SK-N-DZ (cell line): ENCODE data around the gene IWS1. TPM values are rescaled to one million over a fixed set of nuclear protein-coding genes. Genes with fewer than 3 reads are reported as not detected.
"Not testable (repeated sequence)": the region's sequence is repeated elsewhere in the genome, so short reads cannot be mapped to it uniquely, and the experiment has no call there.

Source experiments
- DNase-seq: peaks from one replicate; pipeline ENCODE4 v3.0.0-alpha.2; 2015; ENCODE audit warnings: low spot score
- polyA plus RNA-seq, 2 experiments: library from polyadenylated mRNA; depleted of rRNA; stranded (reverse); fragments of >200 nt; gene quantifications; 2 replicates each; pipeline ENCODE4 v1.2.3, GENCODE V29; 2014

IWS1 gene
- polyA plus RNA-seq (2014; cell fraction: cytosol; rRNA removed), result 49.2 and 57.8 TPM in 2 replicates
- polyA plus RNA-seq (2014; cell fraction: nucleus; rRNA removed), result 26.0 and 66.0 TPM in 2 replicates

DNA sequence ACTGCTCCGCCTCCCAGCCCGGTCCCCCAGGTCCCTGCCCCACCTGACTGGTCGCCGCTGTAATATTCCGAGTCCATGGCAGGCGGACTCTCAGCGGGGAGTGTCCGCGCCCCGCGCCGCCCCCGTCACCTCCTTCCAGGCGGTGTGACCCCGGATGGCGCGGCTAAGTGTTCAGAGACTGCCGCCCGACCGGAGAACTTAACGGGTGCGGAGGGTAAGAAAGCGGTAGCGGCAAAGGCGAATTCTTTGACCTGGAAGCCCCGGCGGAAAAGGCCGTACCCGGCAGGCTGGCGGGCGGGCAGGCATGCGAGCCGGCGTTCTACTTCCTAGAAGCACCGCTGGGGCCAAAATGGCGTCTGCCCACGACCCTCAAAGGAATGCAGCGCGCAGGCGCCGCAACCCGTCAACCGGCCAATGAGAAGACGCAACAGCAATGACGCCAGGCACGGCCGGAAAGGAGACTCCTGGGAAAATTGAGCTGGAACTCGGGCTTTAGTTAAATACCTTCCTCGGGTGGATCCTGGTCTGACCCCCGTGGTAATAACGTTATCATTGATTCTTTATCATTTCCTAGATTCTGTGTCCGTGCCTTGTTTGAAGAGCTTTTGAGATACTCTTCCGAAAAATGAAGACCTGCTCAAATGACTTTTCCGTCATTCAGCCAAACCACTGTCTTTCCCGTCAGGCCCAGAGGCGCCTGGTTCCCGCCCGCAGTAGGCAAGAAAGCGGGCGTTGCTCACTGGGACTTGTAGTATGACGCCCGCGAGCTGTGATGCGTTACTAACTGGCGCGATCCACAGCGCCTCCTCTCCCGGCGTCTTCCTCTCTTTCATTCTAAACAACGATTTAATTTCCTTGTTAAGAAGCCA, at the start of gene IWS1:
Gene IWS1 (minus strand): TSS at position 358 of the 869 bp plus-strand sequence. CDS start 281 bp downstream, at position 77.
- DNase-seq, result peak; percentile 97

DNA sequence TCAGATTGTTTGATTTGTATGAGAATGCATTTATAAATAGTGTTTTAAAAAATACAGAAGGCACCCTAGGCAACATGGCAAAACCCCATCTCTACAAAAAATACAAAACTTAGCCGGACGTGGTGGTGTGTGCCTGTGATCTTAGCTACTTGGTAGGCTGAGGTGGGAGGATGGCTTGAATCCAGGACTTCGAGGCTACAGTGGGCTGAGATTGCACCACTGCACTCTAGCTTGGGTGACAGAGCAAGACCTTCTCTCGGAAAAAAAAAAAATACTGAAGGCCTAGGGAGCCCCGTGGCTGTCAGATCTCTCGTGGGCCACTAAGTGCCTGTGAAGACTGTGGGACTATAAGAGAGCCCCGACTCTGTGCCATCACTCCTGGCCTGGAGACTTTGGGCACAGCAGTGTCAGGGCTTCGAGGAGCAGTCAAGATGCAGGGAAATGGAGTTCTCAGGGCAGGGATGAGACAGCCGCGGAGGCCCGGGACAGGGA, 49.7 kb upstream of the IWS1 start:
- no peak for DNase-seq

DNA sequence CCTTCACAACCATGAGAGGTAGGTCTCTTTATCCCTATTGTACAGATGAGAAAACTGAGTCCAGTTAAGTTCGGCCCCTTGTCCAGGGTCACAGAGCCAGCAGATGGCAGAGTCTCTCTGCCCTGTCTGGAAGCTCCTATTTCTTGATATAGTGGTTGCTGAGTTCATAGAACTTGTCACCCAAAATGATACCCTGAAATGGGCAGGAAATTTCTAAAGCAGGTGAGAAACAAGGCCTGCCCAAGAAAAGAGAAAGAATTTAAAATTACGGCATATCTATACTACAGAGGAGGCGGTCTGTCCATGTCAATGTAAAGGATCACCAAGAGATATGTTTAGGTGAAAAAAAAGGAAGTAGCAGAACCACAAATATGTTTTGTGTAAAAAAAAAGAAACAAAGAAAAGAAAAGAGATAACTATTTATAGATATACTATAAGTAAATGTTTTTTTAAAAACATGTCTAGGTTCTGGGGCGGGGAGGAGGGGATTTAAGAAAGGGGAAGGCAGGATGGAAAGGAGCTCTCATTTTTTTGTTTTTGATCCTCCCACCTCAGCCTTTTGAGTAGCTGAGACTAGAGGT, 49.0 kb upstream of the IWS1 start:
- DNase-seq, result no peak

DNA sequence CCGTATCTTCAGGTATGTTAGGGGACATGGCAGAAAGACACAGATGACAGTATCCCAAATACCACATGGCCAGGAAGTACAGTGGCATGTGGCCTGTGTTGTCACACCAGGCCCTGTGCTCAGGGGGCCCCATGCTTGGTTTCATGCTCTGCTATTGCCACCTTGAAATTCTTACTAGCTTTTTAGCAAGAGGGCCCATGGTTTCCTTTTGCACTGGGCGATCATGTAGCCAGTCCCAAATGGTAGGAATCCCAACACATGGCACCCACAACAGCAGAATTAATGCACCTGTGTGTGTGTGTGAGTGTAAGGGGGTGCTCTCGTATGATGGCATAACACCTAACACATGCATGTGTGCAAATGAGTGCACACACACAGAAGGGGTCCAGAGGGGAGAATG, 48.4 kb upstream of the IWS1 start:
- DNase-seq, result no peak

DNA sequence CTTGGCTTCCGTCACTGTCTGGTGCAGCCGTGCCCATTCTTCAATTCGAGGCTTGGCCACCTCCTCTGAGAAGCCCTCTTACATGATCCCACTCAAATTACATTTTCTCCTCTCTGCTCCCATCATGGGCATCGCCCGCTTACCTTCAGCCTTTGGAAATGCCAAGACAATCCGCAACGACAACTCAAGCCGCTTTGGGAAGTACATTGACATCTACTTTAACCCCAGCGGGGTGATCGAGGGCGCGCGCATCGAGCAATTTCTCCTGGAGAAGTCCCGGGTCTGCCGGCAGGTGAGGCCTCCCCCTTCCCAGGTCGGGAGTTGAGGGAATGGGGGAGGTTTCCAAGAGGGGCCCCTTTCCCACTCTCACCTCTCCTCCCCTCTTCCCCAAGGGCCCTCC, 47.5 kb upstream of the IWS1 start:
- DNase-seq, result no peak

DNA sequence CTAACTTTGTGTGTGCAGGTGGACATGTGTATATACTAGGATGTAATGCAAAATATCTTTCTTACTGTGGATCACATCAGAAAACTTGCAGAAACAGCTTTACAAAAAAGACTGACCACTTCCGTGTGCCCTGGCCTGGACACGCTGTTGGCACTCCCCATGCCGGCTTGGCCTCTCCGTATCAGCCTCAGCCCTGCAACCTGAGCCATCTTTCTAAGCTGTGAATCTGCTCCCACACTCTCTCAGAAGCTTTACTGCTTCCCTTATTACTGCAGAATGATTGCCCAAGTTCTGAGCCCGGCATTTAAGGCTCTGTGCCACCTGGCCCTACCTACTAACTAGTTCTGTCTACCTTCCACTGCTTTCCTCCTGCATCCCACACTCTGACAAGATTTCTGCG, 47.0 kb upstream of the IWS1 start:
- no peak for DNase-seq

DNA sequence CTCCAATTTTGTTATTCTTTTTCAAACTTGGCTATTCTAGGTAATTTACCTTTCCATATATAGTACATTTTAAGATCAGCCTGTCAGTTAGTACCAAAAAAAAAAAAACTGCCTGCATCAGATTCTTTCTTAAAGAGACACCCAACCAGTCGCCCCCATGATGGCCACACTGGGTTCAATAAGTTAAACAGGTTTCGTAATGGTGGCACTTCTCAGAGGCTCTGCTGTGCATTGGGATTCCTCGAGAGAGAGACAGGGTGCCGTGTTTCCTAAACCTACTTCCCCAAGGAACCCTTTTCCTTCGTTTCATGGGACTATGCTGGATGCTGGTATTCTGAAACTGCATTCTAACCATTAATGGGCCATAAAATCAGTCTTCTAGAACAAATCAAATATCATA, 46.6 kb upstream of the IWS1 start:
- no peak for DNase-seq

DNA sequence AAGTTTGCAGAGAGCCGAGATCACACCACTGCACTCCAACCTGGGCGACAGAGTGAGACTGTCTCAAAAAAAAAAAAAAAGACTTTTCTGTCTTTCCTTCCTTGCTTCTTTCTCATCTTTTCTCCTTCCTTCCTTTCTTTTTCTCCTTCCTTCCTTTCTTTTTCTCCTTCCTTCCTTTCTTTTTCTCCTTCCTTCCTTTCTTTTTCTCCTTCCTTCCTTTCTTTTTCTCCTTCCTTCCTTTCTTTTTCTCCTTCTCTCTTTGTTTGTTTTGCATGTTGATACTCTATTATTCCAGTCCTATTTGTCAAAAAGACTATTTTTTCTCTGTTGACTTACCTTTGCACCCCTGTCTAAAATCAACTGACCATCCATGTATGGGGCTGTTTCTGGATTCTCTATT, 46.1 kb upstream of the IWS1 start:
- not testable (repeated sequence) for DNase-seq

DNA sequence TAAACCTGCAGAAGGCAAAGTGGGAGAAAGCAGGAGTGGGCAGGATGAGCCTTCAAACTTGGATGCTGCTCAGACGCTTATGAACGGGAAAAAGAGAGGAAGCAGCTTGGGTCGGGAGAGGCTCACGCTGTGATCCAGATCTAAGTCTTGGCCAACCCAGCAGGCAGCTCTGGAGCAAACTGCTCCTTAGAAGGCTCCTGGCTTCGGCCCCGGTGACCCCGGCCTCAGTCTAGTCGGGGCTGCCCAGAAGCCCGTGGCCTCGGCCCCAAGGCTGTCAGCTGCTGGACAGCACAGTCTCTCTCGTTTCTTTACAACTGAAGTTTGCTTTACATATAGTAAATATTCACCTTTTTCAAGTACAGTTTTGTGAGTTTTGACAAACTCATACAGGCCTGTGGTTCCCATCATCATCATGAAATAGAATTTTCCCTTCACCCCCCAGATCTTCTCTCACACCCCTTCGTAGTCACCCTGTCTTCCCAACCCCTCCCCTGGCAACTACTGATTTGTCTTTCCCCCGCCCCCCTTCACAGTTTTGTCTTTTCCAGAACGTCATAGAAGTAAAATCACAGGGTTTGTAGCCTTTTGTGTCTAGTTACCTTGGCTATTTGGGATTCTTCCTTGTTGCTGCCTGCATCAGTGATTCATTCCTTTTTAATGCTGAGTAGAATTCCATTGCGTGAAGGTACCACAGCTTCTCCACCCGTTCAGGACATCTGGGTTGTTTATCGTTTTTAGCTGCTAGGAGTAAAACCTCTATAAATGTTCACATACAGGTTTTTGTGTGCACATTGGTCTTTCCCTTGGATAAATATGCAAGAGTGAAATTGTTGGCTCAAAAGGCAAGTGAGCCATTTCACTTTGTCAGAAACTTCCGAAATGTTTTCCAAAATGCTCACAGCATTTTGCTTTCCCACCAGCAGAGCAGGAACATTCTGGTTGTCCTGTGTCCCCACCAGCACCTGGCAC, 44.3 kb upstream of the IWS1 start:
- DNase-seq, result no peak

DNA sequence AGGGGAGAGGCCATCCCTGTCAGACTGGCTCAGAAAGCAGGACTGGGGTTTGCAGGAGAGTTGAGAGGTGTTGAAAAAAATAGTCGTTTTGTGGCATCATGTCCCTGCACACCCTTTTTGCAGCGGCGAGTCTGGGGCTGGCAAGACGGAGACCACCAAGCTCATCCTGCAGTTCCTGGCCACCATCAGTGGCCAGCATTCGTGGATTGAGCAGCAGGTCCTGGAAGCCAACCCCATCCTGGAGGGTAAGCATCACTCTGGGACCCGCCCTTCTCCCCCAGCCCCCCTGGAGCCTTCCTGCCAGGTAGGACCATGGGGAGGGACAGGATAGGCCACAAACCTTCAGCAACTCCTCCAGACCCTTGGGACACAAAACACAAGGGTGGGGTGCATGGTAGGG, 43.4 kb upstream of the IWS1 start:
- DNase-seq, result no peak

DNA sequence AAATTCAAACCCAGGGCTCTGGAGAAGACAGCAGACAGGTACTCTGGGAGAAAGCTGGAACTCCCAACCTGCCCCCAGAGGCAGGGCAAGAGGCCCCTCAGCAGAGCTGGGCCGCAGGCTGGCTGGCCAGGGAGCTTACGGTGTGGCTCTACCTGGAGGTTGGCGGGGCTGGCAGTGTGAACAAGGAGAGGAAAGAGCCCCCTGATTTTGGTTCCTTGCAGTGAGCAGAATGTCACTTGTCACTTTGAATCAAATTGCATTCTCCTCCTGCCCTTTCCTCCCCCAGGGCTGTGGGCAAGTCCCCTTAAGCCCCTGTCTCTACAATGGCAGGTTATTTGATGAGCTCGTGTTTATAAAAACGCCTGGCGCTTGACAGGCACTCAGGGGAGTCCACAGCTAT, 41.8 kb upstream of the IWS1 start:
- no peak for DNase-seq

DNA sequence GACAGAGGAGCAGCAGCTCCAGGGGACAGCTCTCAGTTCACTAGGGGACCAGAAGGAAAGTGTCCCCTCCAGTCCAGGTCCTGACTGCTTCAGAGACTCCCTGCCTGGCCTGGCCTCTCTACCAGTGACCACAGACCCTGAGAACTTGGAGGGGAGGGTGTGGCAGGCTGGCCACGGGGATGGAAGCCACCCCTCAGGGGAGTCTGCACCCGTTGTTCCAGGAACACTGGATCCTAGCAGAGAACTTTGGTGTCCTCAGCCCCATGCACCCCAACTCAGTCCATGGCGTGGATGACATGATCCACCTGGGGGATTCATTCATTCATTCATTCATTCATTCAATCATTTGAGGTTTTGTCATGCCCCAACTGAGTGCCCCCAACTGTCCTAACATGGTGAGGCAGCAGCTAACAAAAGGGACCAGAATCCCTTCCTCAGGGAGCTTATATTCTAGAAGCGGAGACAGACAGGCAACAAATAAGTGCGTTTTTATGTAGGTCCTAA, 41.1 kb upstream of the IWS1 start:
- DNase-seq, result no peak

DNA sequence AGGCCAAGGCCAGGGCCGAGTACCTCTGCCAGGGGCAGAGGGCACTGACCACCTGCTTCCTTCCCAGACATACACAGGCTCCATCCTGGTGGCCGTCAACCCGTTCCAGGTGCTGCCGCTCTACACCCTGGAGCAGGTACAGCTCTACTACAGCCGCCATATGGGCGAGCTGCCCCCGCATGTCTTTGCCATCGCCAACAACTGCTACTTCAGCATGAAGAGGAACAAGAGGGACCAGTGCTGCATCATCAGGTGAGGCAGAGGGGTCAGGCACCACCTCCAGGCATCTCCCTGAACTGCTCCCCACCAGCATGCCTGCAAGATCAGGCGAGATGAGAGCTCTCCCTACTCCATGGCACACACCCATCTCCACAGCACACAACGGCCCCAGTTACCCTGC, 40.3 kb upstream of the IWS1 start:
- no peak for DNase-seq

DNA sequence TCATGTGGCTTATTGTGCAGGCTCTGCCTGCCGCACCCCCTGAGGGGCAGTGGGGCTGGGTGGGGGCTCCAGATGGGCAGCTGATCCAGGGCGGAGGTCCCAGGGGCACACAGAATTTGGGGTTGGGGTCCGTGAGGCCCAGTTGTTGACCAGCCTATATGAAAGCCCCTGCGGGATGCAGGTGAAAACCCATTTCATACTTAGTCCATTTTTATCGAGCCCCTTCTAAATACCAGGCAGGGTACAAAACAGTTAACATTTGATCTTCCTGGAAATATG, 39.8 kb upstream of the IWS1 start:
- no peak for DNase-seq

DNA sequence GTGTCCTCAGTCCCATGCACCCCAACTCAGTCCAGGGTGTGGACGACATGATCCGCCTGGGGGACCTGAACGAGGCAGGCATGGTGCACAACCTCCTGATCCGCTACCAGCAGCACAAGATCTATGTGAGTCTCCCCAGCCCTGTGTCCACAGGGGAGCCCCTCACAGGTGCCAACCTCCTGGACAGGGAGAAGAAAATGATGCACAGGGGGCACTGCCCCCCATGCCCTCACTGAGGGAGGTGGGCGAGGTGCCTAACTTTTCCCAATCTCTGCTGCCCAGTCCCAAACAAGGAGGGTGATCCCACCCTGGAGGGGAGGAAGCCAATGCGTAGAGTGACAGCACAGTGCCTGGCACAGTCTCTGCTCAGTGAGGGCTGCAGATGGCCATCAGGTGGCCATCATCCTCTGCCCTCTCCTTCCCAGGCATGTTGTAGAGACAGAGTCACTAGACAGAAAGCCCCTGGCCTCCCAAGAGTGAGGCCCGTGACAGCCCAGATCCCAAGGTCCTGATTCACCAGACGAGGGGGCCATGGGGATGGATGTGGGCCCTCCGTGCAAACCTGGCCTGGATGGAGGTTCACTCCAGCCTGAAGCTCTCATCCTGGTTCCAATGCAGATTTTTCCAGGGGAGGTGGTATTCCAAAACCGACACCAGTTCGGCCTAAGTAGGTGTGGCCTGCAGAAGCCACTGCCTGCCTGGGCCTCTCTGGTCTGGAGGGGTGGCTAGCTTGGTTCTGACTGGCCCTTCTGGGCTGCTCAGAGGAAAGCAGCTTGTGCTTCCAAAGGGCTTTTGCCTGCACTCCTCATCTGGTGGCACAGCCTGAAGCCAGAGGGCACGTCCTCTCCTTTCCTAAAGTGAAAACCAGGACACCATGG, 39.2 kb upstream of the IWS1 start:
- no peak for DNase-seq

DNA sequence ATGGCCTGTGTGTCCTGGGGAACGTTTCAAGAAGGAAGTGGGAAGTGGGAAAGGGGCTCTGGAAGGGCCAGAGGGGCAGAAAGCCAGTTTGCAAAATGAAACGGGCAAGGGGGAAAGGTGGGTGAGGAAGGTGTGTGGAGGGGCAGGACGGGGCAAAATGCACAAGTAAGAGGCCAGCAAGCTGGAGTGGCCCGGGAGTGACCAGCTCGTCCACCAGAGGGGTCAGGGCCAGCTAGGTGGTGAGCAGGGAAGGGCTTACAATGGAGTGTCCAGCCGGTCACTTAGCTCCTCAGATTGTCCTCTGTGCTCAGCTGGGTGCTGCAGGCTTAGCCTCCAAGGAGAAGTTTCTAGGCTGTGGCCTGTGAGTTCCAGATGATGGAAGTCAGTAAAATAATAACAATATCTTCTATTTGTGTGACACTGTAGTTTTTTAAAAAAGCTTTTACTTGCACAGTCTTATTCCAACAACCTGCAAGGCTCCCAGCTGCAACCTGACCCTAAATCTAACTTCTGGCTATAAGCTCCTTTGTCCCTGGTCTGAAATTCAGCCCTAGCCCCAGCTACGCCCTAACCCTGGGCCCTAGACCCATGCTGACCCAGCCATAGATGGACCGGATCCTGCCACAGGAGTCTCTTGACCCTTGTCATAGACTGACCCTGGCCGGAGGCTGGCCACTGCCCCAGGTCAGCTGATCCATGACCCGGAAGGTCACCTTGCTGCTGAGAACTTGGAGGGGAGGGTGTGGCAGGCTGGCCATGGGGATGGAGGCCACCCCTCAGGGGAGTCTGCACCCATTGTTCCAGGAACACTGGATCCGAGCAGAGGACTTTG, 38.4 kb upstream of the IWS1 start:
- DNase-seq, result no peak

DNA sequence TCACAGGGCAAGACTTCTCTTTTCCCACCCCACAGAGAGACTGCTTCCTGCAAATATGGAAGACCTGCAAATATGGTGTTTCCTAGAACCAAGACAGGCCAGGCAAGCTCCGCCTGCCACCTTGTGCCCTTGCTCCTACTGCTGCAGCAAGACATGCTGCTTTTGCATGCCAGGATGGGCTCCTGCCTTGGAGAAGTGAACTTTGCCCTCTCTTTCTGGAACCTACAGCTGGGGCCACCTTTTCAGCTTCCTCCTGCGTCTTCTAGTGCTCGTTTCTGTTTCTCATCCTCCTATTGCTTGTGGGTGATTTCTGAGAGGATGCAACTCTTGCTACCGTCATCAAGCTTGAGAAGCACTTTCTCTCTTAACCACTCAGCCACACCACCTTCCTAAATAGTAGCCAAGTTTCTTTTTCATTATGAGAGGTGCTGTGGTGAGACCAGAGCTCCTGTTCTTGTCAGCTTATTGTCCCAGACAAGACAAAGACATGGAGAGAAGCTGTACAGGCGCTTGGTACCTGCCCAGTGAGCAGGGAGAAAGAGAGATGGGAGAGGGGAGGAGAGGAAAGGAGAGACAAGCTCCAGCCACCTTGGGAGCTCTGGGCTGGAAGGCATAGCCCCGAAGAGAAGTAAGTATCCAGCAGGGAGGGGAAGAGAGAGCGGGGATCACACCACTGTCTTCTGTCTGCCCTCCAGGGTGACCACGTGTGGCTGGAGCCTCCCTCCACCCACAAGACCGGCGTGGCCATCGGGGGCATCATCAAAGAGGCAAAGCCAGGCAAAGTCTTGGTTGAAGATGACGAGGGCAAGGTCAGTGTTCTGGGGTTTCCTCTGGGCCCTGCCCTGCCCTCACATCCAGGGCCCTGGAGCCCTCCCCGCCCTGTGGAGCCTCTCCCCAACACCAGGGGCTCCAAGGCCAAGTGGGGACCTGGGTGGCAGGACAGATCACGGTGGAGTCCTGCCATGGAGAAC, 37.5 kb upstream of the IWS1 start:
- no peak for DNase-seq

DNA sequence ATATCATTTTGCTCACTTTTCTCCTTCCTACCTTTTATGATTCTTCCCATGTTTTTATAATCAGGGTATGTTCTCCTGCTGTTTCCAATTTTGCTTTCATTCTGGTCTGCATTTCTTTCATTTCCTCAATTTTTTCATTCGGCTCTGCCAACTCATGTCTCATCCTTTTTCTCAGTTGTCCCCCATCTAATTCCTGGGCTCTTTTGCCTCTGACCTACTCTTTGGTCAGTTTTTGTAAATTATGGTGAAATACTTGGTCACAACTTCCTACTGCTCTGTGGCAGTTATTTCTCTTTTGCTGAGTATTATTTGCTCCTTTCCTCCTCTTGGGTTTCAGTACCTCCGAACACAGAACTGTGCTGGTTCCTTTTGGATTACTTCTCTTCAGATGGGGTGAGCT, 36.6 kb upstream of the IWS1 start:
- DNase-seq, result no peak

DNA sequence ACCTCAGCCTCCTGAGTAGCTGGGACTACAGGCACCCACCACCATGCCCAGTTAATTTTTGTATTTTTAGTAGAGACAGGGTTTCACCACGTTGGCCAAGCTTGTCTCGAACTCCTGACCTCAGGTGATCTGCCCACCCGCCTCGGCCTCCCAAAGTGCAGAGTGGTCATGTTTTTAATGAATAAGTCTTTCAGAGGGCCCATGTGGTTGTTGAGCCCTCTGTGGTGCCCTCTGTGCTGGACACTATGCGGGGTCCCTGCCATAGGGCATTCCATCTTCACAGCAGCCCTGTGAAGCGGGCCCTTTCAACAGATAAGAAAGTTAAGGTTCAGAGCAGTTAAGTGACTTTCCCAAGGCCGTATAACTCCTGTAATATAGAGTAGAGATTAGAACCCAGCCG, 35.1 kb upstream of the IWS1 start:
- DNase-seq, result no peak
